ENCODE data around the gene RASAL2. TPM values are rescaled to one million over a fixed set of nuclear protein-coding genes. Genes with fewer than 3 reads are reported as not detected.

Gene RASAL2
- total RNA-seq, 1 experiment from 2014 or later: 22.2 TPM

- Histone ChIP-seq H3K23me2 (ENCODE audit: insufficient read length, low read depth, low read length, poor library complexity, severe bottlenecking) (no peaks in the 10 kb centered on the region), H3K4ac (ENCODE audit: low read depth, low read length) (no peak overlapping the region), H3K79me2 (ENCODE audit: insufficient read depth, low read length) (peaks cover 3% of the 10 kb centered on the region; the same call in 1 of the 2 replicates), H2AFZ (ENCODE audit: low read length) (no peak overlapping the region), H2BK5ac (ENCODE audit: insufficient read length, low read length) (no peak overlapping the region), H4K8ac (replicated peaks; ENCODE audit: insufficient read length, low read depth, low read length) (no peak overlapping the region), H2AK5ac (ENCODE audit: insufficient read length, low read length) (no peak overlapping the region), H3K56ac (ENCODE audit: insufficient read length, low read depth, low read length) (no peak overlapping the region), H3K9ac (ENCODE audit: extremely low read depth, insufficient read length, low read length) (no peak overlapping the region), H3K27me3 (ENCODE audit: insufficient read depth, low read length) (no peaks in the 10 kb centered on the region), H3K79me1 (ENCODE audit: insufficient read depth, low read depth, low read length, poor library complexity, severe bottlenecking) (no peaks in the 10 kb centered on the region), H4K20me1 (ENCODE audit: control insufficient read depth, insufficient read depth, insufficient read length) (no peaks in the 10 kb centered on the region), H4K91ac (ENCODE audit: insufficient read length, low read depth, low read length) (no peak overlapping the region), H3K27ac (ENCODE audit: insufficient read length, low read depth, low read length) (no peak overlapping the region), H4K5ac (ENCODE audit: insufficient read length, low read depth, low read length) (no peak overlapping the region), H3K23ac (ENCODE audit: insufficient read length, low read depth, low read length) (no peak overlapping the region), H3K4me1 (ENCODE audit: insufficient read depth, low read length) (0 out of 2 replicates have a peak, but pooled peaks cover 3% of the 10 kb centered on the region), H2BK20ac (ENCODE audit: low read depth, low read length, poor library complexity, severe bottlenecking) (no peak overlapping the region), H3K4me2 (ENCODE audit: insufficient read depth, insufficient read length, low read length) (no peak overlapping the region), H2BK12ac (ENCODE audit: insufficient read length, low read depth, low read length) (no peak overlapping the region), H3K18ac (ENCODE audit: insufficient read length, low read depth, low read length) (no peak overlapping the region), H2BK120ac (ENCODE audit: low read depth, low read length, poor library complexity, severe bottlenecking) (no peak overlapping the region), H3T11ph (ENCODE audit: low read length) (peak overlapping the region; percentile 36), H3K14ac (ENCODE audit: insufficient read depth, low read length) (no peak overlapping the region), H3K9me3 (ENCODE audit: control insufficient read depth, low read depth, low read length) (no peaks in the 10 kb centered on the region), H2BK15ac (ENCODE audit: low read depth, low read length) (no peak overlapping the region)
- WGBS (ENCODE audit: extremely low coverage, insufficient read length, low lambda C conversion rate): no CpG with 5 or more reads among the region's 3 CpGs
- Mint-ChIP-seq H3K9me3 (no peaks in the 10 kb centered on the region), H3K4me3 (no peak overlapping the region), H3K4me1 (peaks cover 16% of the 10 kb centered on the region in 2 experiments), H3K27me3 (ENCODE audit: low read depth) (no peaks in the 10 kb centered on the region), H3K27ac (peak overlapping the region in 2 of 3 experiments; percentile 6 to 39; a peak in 3 of 7 replicates), H3K36me3 (ENCODE audit: insufficient read depth in 1 of 3, low read depth in 3 of 3) (no peaks in the 10 kb centered on the region)
- TF ChIP-seq, protein P1, sequence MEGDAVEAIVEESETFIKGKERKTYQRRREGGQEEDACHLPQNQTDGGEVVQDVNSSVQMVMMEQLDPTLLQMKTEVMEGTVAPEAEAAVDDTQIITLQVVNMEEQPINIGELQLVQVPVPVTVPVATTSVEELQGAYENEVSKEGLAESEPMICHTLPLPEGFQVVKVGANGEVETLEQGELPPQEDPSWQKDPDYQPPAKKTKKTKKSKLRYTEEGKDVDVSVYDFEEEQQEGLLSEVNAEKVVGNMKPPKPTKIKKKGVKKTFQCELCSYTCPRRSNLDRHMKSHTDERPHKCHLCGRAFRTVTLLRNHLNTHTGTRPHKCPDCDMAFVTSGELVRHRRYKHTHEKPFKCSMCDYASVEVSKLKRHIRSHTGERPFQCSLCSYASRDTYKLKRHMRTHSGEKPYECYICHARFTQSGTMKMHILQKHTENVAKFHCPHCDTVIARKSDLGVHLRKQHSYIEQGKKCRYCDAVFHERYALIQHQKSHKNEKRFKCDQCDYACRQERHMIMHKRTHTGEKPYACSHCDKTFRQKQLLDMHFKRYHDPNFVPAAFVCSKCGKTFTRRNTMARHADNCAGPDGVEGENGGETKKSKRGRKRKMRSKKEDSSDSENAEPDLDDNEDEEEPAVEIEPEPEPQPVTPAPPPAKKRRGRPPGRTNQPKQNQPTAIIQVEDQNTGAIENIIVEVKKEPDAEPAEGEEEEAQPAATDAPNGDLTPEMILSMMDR (conservative IDR thresholded peaks at IDR 0.05): no peak
- DNase-seq: no peak
Measured at GRCh38 chr1:178335426-178335825, 241.5 kb downstream of the RASAL2 start.
